HepG2 (cell line): ENCODE data around the gene WWP2. TPM values are rescaled to one million over a fixed set of nuclear protein-coding genes. Genes with fewer than 3 reads are reported as not detected.

Experiments used
- ADNP ChIP-seq: sonication (generic); formaldehyde crosslinking; IDR thresholded peaks from 2 replicates; pipeline ENCODE4 v1.4.0; 2020; ENCODE audit warnings: missing genetic modification reagents
- DMAP1 ChIP-seq: IDR thresholded peaks from 2 replicates; pipeline ENCODE4 v1.6.1; 2016
- DNMT3B ChIP-seq: conservative IDR thresholded peaks from 2 replicates; pipeline ENCODE4 v1.6.1; 2016; ENCODE audit warnings: missing biosample characterization, control low read depth
- HOXD1 ChIP-seq: sonication (generic); formaldehyde crosslinking; IDR thresholded peaks from 2 replicates; pipeline ENCODE4 v1.5.0; 2020; ENCODE audit warnings: missing genetic modification reagents
- JARID2 ChIP-seq: sonication (generic); formaldehyde crosslinking; IDR thresholded peaks from 2 replicates; pipeline ENCODE4 v1.8.1; 2023; ENCODE audit warnings: missing genetic modification reagents, inconsistent platforms; ENCODE audit not compliant: insufficient replicate concordance
- KMT2A ChIP-seq: sonication (generic); formaldehyde crosslinking; IDR thresholded peaks from 2 replicates; pipeline ENCODE4 v1.4.0; 2020; ENCODE audit warnings: missing genetic modification reagents
- MED8 ChIP-seq: sonication (generic); formaldehyde crosslinking; IDR thresholded peaks from 2 replicates; pipeline ENCODE4 v1.8.1; 2023; ENCODE audit warnings: mild to moderate bottlenecking, missing genetic modification reagents; ENCODE audit not compliant: insufficient replicate concordance
- NFE2L1 ChIP-seq: sonication (generic); formaldehyde crosslinking; IDR thresholded peaks from 2 replicates; pipeline ENCODE4 v1.4.0; 2020; ENCODE audit warnings: missing genetic modification reagents, mild to moderate bottlenecking, borderline replicate concordance
- SALL2 ChIP-seq: sonication (generic); formaldehyde crosslinking; IDR thresholded peaks from 2 replicates; pipeline ENCODE4 v1.8.1; 2023; ENCODE audit warnings: mild to moderate bottlenecking, missing genetic modification reagents, inconsistent platforms
- SIN3B ChIP-seq: fragments of 150-350 bp; IDR thresholded peaks from 2 replicates; pipeline ENCODE4 v1.6.1; 2014; ENCODE audit warnings: low read length
- ZNF20 ChIP-seq: sonication (generic); formaldehyde crosslinking; IDR thresholded peaks from 2 replicates; pipeline ENCODE4 v1.4.0; 2020; ENCODE audit warnings: mild to moderate bottlenecking, moderate library complexity, missing genetic modification reagents
- ZNF598 ChIP-seq: sonication (generic); formaldehyde crosslinking; IDR thresholded peaks from 2 replicates; pipeline ENCODE4 v1.5.1; 2020; ENCODE audit warnings: mild to moderate bottlenecking, missing genetic modification reagents, borderline replicate concordance
- ZNF672 ChIP-seq: sonication (generic); formaldehyde crosslinking; IDR thresholded peaks from 2 replicates; pipeline ENCODE4 v1.8.1; 2022; ENCODE audit warnings: missing genetic modification reagents
- ZSCAN22 ChIP-seq: sonication (generic); formaldehyde crosslinking; IDR thresholded peaks from 2 replicates; pipeline ENCODE4 v1.4.0; 2020; ENCODE audit warnings: mild to moderate bottlenecking, missing genetic modification reagents
- polyA plus RNA-seq, 8 experiments: library from polyadenylated mRNA; depleted of rRNA in 3 of 8; stranded (reverse) in 7 of 8; unstranded in 1 of 8; fragments of >200 nt; fragmentation: Illumina TruSeq in 4 of 8; extraction: Trizol in 4 of 8; gene quantifications; 2 replicates each; pipeline versions ENCODE4 v1.2.1 to v1.2.3, GENCODE V29; 2011 to 2016; ENCODE audit warnings: low read depth in 4 of 8, missing spikeins in 1 of 8, mixed read lengths in 1 of 8; ENCODE audit not compliant: insufficient read depth in 1 of 8
- total RNA-seq, 5 experiments: library from RNA; depleted of rRNA; stranded (reverse); fragments of >200 nt; fragmentation: Illumina TruSeq; extraction: Trizol; gene quantifications; 2 replicates each; pipeline ENCODE4 v1.2.3, GENCODE V29; 2016; ENCODE audit warnings: low read depth in 1 of 5
- TF ChIP-seq, protein P1 (sequence below): sonication (generic); formaldehyde crosslinking; IDR thresholded peaks from one replicate; pipeline ENCODE4 v1.5.1; 2020; ENCODE audit warnings: mild to moderate bottlenecking, missing genetic modification reagents; ENCODE audit errors: not compliant biosample characterization
- TF ChIP-seq, protein P2 (sequence below): IDR thresholded peaks from 2 replicates; pipeline ENCODE4 v1.6.1; 2016; ENCODE audit warnings: missing compliant biosample characterization, missing genetic modification reagents, borderline replicate concordance
- TF ChIP-seq, protein P3 (sequence below): sonication (generic); formaldehyde crosslinking; IDR thresholded peaks from 2 replicates; pipeline ENCODE4 v1.8.0; 2022; ENCODE audit warnings: missing genetic modification reagents, mild to moderate bottlenecking, inconsistent platforms, borderline replicate concordance

Gene WWP2
- total and polyA plus RNA-seq, 2 of the 13 experiments (the other 11 are each of a cell fraction or from before 2014, with no cell fraction given): 11.4 to 28.2 TPM

DNA sequence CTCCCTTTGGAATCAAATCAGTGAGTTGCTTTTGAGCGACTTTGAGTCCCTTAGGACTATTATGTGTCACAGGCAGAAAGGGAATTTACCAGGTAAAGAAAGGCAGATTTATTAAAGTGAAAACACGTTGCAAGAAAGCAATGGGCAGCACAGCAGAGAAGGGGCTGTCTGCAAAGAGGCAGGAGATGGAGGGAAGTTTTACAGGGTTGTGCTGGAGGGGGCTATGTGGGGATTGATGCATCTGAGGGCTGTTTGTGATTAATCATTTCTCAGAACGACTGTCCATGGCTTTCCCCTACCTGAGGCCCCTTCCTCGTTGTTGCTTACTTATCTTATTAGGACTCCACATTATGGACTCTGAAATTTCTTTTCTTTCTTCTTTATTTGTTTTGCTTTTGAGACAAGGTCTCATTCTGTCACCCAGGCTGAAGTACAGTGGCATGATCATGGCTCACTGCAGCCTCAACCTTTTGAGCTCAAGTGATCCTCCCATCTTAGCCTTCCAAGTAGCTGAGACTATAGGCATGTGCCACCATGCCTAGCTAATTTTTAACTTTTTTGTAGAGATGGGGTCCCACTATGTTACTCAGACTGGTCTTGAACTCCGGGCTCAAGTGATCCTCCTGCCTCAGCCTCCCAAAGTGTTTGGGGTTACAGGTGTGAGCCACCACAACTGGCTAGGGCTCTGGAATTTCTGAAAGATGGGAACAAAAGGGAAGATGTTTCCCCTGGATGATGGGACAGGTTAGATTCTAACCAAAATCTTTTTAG, 5.5 kb downstream of the WWP2 start (continued):
- TF ChIP-seq, protein P1, sequence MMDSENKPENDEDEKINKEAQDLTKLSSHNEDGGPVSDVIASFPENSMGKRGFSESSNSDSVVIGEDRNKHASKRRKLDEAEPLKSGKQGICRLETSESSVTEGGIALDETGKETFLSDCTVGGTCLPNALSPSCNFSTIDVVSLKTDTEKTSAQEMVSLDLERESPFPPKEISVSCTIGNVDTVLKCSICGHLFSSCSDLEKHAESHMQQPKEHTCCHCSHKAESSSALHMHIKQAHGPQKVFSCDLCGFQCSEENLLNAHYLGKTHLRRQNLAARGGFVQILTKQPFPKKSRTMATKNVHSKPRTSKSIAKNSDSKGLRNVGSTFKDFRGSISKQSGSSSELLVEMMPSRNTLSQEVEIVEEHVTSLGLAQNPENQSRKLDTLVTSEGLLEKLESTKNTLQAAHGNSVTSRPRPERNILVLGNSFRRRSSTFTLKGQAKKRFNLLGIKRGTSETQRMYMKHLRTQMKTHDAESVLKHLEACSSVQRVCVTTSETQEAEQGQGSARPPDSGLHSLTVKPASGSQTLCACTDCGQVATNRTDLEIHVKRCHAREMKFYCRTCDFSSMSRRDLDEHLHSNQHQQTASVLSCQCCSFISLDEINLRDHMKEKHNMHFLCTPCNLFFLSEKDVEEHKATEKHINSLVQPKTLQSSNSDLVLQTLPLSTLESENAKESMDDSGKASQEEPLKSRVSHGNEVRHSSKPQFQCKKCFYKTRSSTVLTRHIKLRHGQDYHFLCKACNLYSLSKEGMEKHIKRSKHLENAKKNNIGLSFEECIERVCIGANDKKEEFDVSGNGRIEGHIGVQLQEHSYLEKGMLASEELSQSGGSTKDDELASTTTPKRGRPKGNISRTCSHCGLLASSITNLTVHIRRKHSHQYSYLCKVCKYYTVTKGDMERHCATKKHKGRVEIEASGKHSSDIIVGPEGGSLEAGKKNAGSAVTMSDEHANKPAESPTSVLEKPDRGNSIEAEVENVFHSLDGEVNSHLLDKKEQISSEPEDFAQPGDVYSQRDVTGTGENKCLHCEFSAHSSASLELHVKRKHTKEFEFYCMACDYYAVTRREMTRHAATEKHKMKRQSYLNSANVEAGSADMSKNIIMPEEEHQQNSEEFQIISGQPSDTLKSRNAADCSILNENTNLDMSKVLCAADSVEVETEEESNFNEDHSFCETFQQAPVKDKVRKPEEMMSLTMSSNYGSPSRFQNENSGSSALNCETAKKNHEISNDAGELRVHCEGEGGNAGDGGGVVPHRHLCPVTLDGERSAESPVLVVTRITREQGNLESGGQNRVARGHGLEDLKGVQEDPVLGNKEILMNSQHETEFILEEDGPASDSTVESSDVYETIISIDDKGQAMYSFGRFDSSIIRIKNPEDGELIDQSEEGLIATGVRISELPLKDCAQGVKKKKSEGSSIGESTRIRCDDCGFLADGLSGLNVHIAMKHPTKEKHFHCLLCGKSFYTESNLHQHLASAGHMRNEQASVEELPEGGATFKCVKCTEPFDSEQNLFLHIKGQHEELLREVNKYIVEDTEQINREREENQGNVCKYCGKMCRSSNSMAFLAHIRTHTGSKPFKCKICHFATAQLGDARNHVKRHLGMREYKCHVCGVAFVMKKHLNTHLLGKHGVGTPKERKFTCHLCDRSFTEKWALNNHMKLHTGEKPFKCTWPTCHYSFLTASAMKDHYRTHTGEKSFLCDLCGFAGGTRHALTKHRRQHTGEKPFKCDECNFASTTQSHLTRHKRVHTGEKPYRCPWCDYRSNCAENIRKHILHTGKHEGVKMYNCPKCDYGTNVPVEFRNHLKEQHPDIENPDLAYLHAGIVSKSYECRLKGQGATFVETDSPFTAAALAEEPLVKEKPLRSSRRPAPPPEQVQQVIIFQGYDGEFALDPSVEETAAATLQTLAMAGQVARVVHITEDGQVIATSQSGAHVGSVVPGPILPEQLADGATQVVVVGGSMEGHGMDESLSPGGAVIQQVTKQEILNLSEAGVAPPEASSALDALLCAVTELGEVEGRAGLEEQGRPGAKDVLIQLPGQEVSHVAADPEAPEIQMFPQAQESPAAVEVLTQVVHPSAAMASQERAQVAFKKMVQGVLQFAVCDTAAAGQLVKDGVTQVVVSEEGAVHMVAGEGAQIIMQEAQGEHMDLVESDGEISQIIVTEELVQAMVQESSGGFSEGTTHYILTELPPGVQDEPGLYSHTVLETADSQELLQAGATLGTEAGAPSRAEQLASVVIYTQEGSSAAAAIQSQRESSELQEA (CRISPR knock-in tag): no peak
- TF ChIP-seq, protein P2, sequence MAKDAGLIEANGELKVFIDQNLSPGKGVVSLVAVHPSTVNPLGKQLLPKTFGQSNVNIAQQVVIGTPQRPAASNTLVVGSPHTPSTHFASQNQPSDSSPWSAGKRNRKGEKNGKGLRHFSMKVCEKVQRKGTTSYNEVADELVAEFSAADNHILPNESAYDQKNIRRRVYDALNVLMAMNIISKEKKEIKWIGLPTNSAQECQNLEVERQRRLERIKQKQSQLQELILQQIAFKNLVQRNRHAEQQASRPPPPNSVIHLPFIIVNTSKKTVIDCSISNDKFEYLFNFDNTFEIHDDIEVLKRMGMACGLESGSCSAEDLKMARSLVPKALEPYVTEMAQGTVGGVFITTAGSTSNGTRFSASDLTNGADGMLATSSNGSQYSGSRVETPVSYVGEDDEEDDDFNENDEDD (CRISPR knock-in tag): no peak
- TF ChIP-seq DMAP1: no peak
- TF ChIP-seq, protein P3, sequence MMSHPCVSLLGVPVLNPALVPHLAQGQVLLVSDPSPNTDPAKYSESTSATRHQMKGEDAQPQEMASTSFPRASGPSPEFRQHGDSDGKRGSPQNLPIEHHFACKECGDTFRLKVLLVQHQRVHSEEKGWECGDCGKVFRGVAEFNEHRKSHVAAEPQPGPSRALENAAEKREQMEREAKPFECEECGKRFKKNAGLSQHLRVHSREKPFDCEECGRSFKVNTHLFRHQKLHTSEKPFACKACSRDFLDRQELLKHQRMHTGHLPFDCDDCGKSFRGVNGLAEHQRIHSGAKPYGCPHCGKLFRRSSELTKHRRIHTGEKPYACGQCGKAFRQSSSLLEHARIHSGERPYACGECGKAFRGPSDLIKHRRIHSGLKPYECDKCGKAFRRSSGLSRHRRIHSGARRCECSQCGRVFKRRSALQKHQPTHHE: no peak
- no peak for TF ChIP-seq JARID2 (CRISPR knock-in tag)
- peak; percentile 57; the same call in 1 of the 2 replicates for TF ChIP-seq ADNP
- TF ChIP-seq SALL2 (CRISPR knock-in tag): no peak
- TF ChIP-seq HOXD1 (CRISPR knock-in tag): no peak
- TF ChIP-seq ZNF20 (CRISPR knock-in tag): no peak
- TF ChIP-seq ZNF672 (CRISPR knock-in tag): no peak
- no peak for TF ChIP-seq ZNF598 (CRISPR knock-in tag)
- 0 out of 2 replicates have a peak, but pooled peaks have one; percentile 3 for TF ChIP-seq ZSCAN22 (CRISPR knock-in tag)
- no peak for TF ChIP-seq MED8
- no peak for TF ChIP-seq NFE2L1 (CRISPR knock-in tag)
- TF ChIP-seq KMT2A (CRISPR knock-in tag): no peak
- no peak for TF ChIP-seq SIN3B
- no peak for TF ChIP-seq DNMT3B (CRISPR knock-in tag)
